Activated CD4-positive, alpha-beta T cell treated with anti-CD3 and anti-CD28 coated beads, Interleukin-10, Interleukin-2, amounts not matched to agents 100 ng/mL and 50 ng/mL, durations not matched to agents 16 hours and 8 hours (primary cell): ENCODE data around the gene NALCN.

ENCODE experiments used
- DNase-seq: peaks from one replicate; pipeline ENCODE4 v3.0.0-alpha.2; 2020

Gene NALCN

GRCh38 chr13:101416181-101417042 lies at the start of gene NALCN:
NALCN (minus strand) TSS chr13:101416508; CDS start chr13:101399126, 17,382 bp downstream.
- no peak for DNase-seq

DNA sequence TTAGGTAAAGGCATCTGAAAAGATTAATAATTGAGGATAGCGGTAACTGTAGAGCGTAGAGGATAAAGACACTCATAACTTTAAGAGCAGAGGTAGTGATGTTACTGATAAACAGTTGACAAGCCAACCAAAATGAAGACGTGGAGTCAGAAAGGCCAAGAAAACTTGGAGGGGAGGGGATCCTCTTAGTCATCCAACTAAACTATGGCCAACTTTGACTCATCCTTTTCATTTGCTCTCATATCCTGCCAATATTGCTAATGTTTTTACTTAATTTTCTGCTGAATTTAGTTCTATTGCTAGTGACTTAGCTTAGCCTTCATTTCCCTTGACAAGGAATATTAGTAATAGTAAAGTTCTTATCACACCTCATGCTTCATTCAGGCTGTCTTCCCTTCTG lies 49.6 kb upstream of the NALCN start:
- DNase-seq = peak; percentile 12

GRCh38 chr13:101457176-101457575 lies 40.9 kb upstream of the NALCN start:
- DNase-seq = no peak

- DNase-seq = no peak
Measured at GRCh38 chr13:101455863-101456262, 39.6 kb upstream of the NALCN start.

- no peak for DNase-seq
Measured at GRCh38 chr13:101454767-101455166, 38.5 kb upstream of the NALCN start.

- no peak for DNase-seq
Measured at GRCh38 chr13:101453784-101454201, 37.5 kb upstream of the NALCN start.

DNA sequence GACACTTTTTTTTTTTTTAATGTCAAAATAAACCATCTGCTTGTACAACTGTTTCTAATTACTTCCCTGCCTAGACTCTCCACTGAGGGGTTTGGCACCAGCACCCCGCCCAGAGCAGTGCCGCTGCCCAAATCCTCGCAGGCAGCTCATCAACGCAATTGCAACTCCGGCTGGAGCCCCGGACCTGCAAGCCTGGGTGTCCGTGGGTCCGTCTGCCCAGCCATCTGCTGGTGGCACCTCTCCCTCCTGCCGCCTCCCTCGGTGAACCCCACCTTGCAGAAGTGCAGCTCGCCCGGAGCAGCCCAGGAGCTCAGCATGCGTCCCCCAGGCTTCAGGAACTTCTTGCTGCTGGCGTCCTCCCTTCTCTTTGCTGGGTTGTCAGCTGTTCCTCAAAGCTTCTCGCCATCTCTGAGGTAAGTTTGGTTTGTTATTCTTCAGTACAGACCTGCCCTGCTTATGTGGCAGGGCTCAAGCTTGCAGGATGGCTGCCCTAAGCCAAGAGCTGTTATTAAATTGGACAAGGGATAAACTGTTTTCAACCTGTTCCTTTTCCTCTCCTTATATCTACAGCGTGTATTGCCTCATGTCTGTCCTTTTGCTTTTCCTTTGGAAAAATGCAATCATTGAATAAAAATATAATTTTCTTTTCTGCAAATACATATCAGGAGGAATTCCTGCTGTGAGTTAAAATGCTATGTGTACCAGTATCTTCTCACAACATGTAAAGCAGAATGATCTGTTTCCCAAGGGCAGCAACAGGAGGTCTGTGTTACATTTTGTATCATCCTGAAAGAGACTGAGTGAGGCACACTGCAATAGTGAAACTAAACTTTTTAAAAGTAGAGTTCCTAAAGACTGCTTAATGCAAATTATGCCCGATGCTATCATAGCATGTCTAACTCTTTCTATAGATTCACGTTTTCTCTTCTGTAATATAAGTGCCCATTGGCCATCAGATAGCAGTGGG lies 36.5 kb upstream of the NALCN start, which contains the start of gene ITGBL1:
Gene ITGBL1, plus strand, starts transcription at position 157 of the 967 bp plus-strand sequence. Its CDS starts 159 bp downstream, at position 316.
- DNase-seq = no peak

- no peak for DNase-seq
Measured at GRCh38 chr13:101451641-101452040, 35.3 kb upstream of the NALCN start.

- DNase-seq = no peak
Measured at GRCh38 chr13:101450749-101451130, 34.4 kb upstream of the NALCN start.

- no peak for DNase-seq
Measured at GRCh38 chr13:101449790-101450748, 33.8 kb upstream of the NALCN start.

GRCh38 chr13:101447852-101448251 lies 31.5 kb upstream of the NALCN start:
- DNase-seq = no peak

GRCh38 chr13:101434486-101434885 lies 18.2 kb upstream of the NALCN start:
- DNase-seq = no peak

- no peak for DNase-seq
Measured at GRCh38 chr13:101433895-101434294, 17.6 kb upstream of the NALCN start.

DNA sequence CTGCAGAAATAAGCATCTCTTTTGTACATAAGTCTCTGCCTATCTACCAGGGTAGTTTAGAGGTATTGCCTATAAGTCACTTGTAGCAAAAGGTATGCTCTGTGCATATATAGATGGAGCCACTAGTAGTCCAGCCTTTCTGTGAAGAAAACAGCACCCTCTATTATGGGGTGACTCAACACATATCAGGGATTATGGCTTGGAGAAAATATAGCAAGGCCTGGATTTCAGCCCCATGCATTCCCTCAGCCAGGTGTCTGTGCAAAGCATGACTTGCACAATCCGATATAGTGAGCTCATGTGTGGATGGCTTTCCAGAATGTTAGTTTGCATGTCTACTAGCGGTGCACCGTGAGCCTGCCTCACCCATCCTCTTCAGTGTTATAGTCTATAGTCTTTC lies 13.4 kb upstream of the NALCN start:
- no peak for DNase-seq

- DNase-seq = no peak
Measured at GRCh38 chr13:101425623-101426022, 9.3 kb upstream of the NALCN start.

DNA sequence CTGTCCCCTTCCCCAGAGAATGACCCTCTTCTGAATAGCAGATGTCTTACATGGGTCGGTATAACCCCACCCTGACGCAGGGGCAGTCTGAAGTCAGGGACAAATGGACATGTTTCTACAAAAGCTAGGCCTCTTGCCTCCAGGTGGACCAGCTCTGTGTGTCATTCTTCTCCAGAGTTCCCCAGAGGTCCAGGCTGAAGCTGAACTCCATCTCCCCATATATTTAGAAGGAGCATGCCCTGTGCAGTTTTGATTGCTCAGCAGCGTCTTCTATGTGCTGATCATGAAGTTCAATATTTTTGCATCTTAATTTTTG lies 8.8 kb upstream of the NALCN start:
- DNase-seq = no peak

DNA sequence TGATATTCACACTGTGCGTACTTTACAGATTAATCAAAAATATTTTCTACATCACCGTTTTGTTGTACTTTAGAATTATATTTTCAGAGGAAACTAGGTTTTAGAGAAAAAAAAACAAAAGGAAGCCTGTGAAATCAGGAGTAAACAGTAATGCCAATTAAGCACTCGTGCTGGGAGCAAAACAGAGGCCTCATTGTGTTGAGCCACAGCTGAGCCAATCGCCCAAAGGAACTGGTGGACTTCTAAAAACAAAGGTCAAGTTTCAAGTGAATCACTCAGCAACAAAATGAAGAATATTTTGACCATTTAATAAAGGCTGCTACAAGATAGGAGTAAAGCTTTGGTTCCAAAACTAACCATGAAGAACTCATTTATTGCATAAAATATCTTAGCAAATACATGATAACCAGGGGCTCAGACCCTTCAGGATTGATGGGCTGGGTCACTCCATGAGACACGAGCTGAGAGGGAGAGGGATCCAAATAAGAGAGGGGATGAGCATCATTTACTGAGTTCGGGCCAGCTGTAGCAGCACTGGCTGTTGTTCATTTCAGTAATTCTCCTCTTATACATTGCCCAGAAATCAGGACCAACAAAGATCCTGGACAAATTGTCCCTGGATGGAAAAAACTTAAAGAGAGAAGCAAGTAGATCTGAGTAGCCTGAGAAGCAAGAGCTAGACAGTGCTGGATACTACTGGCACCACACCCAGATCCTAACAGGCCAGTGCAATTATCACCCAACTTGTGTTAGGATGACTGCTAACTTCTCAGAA lies 8.3 kb upstream of the NALCN start:
- no peak for DNase-seq

GRCh38 chr13:101423872-101424271 lies 7.6 kb upstream of the NALCN start:
- DNase-seq = no peak

DNA sequence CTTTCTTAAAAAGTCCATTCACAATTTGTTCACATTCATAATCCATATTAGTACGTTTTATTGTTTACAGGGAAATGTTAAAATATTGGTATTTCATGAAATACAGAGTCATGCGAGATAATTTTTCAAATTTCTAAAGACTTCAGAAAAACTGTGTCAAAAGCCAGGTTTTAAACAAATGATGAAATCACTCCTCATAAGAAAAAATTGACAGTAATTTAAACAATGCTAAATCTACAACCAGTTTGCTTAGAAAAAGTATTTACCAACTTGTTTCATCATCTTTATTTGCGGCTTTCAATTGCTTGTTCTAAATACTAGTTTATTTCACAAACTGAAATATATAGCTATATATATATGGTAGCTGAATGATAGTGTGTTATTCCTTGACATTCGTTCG lies 1.2 kb upstream of the NALCN start:
- no peak for DNase-seq

- DNase-seq = no peak
Measured at GRCh38 chr13:101417043-101417406, 717 bp upstream of the NALCN start.

GRCh38 chr13:101415358-101416174 lies 742 bp downstream of the NALCN start:
- no peak for DNase-seq
